Effector memory CD4-positive, alpha-beta T cell (primary cell): ENCODE results near the gene KLF14.
"Not testable (repeated sequence)": the region's sequence is repeated elsewhere in the genome, so short reads cannot be mapped to it uniquely, and the experiment has no call there.

ENCODE experiments used
- DNase-seq, 3 donors: peaks; one replicate each; pipeline ENCODE4 v3.0.0-alpha.2; 2020
- H3K27ac ChIP-seq: 2 replicates; pipeline ENCODE4 v1.7.0; 2013; ENCODE audit warnings: mild to moderate bottlenecking, low read length, moderate library complexity; ENCODE audit not compliant: insufficient read depth, poor library complexity, severe bottlenecking
- H3K27me3 ChIP-seq: replicated peaks from 2 replicates; pipeline ENCODE4 v1.7.0; 2013; ENCODE audit warnings: mild to moderate bottlenecking, low read length; ENCODE audit not compliant: insufficient read depth, control insufficient read depth, poor library complexity, severe bottlenecking
- H3K36me3 ChIP-seq: 2 replicates; pipeline ENCODE4 v1.7.0; 2013; ENCODE audit warnings: mild to moderate bottlenecking, low read length, moderate library complexity; ENCODE audit not compliant: control insufficient read depth, insufficient read depth
- H3K4me1 ChIP-seq: 2 replicates; pipeline ENCODE4 v1.7.0; 2013; ENCODE audit warnings: low read length, mild to moderate bottlenecking; ENCODE audit not compliant: control insufficient read depth, insufficient read depth, poor library complexity, severe bottlenecking
- H3K4me3 ChIP-seq: 2 replicates; pipeline ENCODE4 v1.7.0; 2013; ENCODE audit warnings: low read length, low read depth, mild to moderate bottlenecking; ENCODE audit not compliant: insufficient read depth, poor library complexity, severe bottlenecking
- H3K9me3 ChIP-seq: 2 replicates; pipeline ENCODE4 v1.7.0; 2013; ENCODE audit warnings: mild to moderate bottlenecking, low read length, moderate library complexity; ENCODE audit not compliant: control insufficient read depth

The KLF14 gene

GRCh38 chr7:130719541-130719940, 14.5 kb downstream of the KLF14 start:
- H3K36me3 ChIP-seq: no peaks in the 10 kb centered on the region
- H3K4me3 ChIP-seq: no peak overlapping the region
- H3K4me1 ChIP-seq: no peaks in the 10 kb centered on the region
- no peaks in the 10 kb centered on the region for H3K9me3 ChIP-seq
- no peak overlapping the region for H3K27ac ChIP-seq
- no peak for DNase-seq
- H3K27me3 ChIP-seq: peaks cover 5% of the 10 kb centered on the region

- no peaks in the 10 kb centered on the region for H3K36me3 ChIP-seq
- DNase-seq: no peak
- H3K27me3 ChIP-seq: peaks cover 5% of the 10 kb centered on the region
- H3K9me3 ChIP-seq: no peaks in the 10 kb centered on the region
- H3K4me1 ChIP-seq: no peaks in the 10 kb centered on the region
- H3K27ac ChIP-seq: no peak overlapping the region
- no peak overlapping the region for H3K4me3 ChIP-seq
Observed at GRCh38 chr7:130712416-130712815, 21.6 kb downstream of the KLF14 start.

GRCh38 chr7:130708766-130709165, 25.2 kb downstream of the KLF14 start:
- H3K4me1 ChIP-seq: no peaks in the 10 kb centered on the region
- no peaks in the 10 kb centered on the region for H3K27me3 ChIP-seq
- no peaks in the 10 kb centered on the region for H3K9me3 ChIP-seq
- no peak for DNase-seq
- H3K36me3 ChIP-seq: no peaks in the 10 kb centered on the region
- no peak overlapping the region for H3K4me3 ChIP-seq
- no peak overlapping the region for H3K27ac ChIP-seq

GRCh38 chr7:130708001-130708400, 26.0 kb downstream of the KLF14 start:
- no peak for DNase-seq
- Histone ChIP-seq H3K9me3 (no peaks in the 10 kb centered on the region), H3K27me3 (no peaks in the 10 kb centered on the region)

GRCh38 chr7:130703851-130704250, 30.2 kb downstream of the KLF14 start:
- H3K4me3 ChIP-seq: no peak overlapping the region
- H3K4me1 ChIP-seq: no peaks in the 10 kb centered on the region
- H3K9me3 ChIP-seq: no peaks in the 10 kb centered on the region
- H3K27ac ChIP-seq: no peak overlapping the region
- no peak for DNase-seq
- no peaks in the 10 kb centered on the region for H3K27me3 ChIP-seq
- no peaks in the 10 kb centered on the region for H3K36me3 ChIP-seq

More at GRCh38 chr7:130708001-130708400, 26.0 kb downstream of the KLF14 start:
- H3K27ac ChIP-seq: no peak overlapping the region
- H3K4me3 ChIP-seq: no peak overlapping the region
- H3K4me1 ChIP-seq: no peaks in the 10 kb centered on the region
- no peaks in the 10 kb centered on the region for H3K36me3 ChIP-seq

- DNase-seq: no peak
- Histone ChIP-seq H3K4me1 (no peaks in the 10 kb centered on the region), H3K36me3 (no peaks in the 10 kb centered on the region), H3K27me3 (no peaks in the 10 kb centered on the region), H3K4me3 (no peak overlapping the region), H3K9me3 (no peaks in the 10 kb centered on the region), H3K27ac (no peak overlapping the region)
Observed at GRCh38 chr7:130701650-130702049, 32.4 kb downstream of the KLF14 start.

GRCh38 chr7:130700760-130701159, 33.2 kb downstream of the KLF14 start:
- Histone ChIP-seq H3K36me3 (no peaks in the 10 kb centered on the region), H3K4me1 (no peaks in the 10 kb centered on the region), H3K9me3 (no peaks in the 10 kb centered on the region), H3K4me3 (no peak overlapping the region), H3K27me3 (no peaks in the 10 kb centered on the region), H3K27ac (no peak overlapping the region)
- DNase-seq: no peak

GRCh38 chr7:130699686-130700085, 34.3 kb downstream of the KLF14 start:
- Histone ChIP-seq H3K27me3 (no peaks in the 10 kb centered on the region), H3K27ac (no peak overlapping the region), H3K4me3 (no peak overlapping the region), H3K9me3 (no peaks in the 10 kb centered on the region), H3K36me3 (no peaks in the 10 kb centered on the region), H3K4me1 (no peaks in the 10 kb centered on the region)
- DNase-seq: no peak

GRCh38 chr7:130697820-130698219, 36.2 kb downstream of the KLF14 start:
- Histone ChIP-seq H3K9me3 (no peaks in the 10 kb centered on the region), H3K36me3 (no peaks in the 10 kb centered on the region), H3K4me3 (no peak overlapping the region), H3K27ac (no peak overlapping the region), H3K4me1 (no peaks in the 10 kb centered on the region), H3K27me3 (no peaks in the 10 kb centered on the region)
- no peak for DNase-seq

- Histone ChIP-seq H3K4me1 (no peaks in the 10 kb centered on the region), H3K27me3 (no peaks in the 10 kb centered on the region), H3K27ac (no peak overlapping the region), H3K36me3 (no peaks in the 10 kb centered on the region), H3K4me3 (no peak overlapping the region), H3K9me3 (no peaks in the 10 kb centered on the region)
- DNase-seq: no peak
Observed at GRCh38 chr7:130695840-130696239, 38.2 kb downstream of the KLF14 start.

GRCh38 chr7:130692396-130692795, 41.6 kb downstream of the KLF14 start:
- H3K9me3 ChIP-seq, H3K27ac ChIP-seq, H3K4me1 ChIP-seq, H3K36me3 ChIP-seq, DNase-seq, H3K4me3 ChIP-seq, H3K27me3 ChIP-seq: not testable (repeated sequence)
